Mucosa of descending colon (tissue), 3 donors: ENCODE data around the gene IP6K3. TPM values are rescaled to one million over a fixed set of nuclear protein-coding genes. Genes with fewer than 3 reads are reported as not detected.

Experiments
- ATAC-seq: fragments of 200-7000 bp; cut with Tn5 transposase; one replicate; pipeline ENCODE4 v1.9.1; 2020; ENCODE audit warnings: mild to moderate bottlenecking, moderate library complexity
- DNase-seq, 3 donors: peaks; one replicate each; pipeline ENCODE4 v3.0.0-alpha.2; 2020
- H3K36me3 ChIP-seq: fragments of 200-600 bp; one replicate; pipeline ENCODE4 v1.8.0; 2021; ENCODE audit warnings: low read depth, mild to moderate bottlenecking
- H3K4me1 ChIP-seq: fragments of 200-600 bp; one replicate; pipeline ENCODE4 v1.8.0; 2021; ENCODE audit warnings: low read depth, mild to moderate bottlenecking
- H3K4me3 ChIP-seq: fragments of 200-600 bp; one replicate; pipeline ENCODE4 v1.8.0; 2021; ENCODE audit warnings: mild to moderate bottlenecking
- H3K9me3 ChIP-seq: fragments of 200-600 bp; one replicate; pipeline ENCODE4 v1.8.0; 2021; ENCODE audit warnings: mild to moderate bottlenecking
- CTCF ChIP-seq: fragments of 200-600 bp; IDR thresholded peaks from one replicate; pipeline ENCODE4 v1.8.0; 2022; ENCODE audit warnings: antibody characterized with exemption, mild to moderate bottlenecking
- intact Hi-C, 2 donors: fragments of 100-400 bp; cut with DNase I in 1 of 2; cut with micrococcal nuclease in 1 of 2; formaldehyde crosslinking; loops; one replicate each; pipeline versions ENCODE4 v1.11.0 to v1.11.1; 2022; cut with DNase I, micrococcal nuclease
- total RNA-seq, 3 donors: library from RNA; stranded (reverse); fragmentation: NEBNext Ultra II Directional in 2 of 3; extraction: Animal tissue kit (Norgen Biotek cat#: 25700) in 2 of 3; gene quantifications; one replicate each; pipeline versions ENCODE4 v1.2.1 to v1.2.4, GENCODE V29; 2021 to 2023
- donor health status: DM: no; HTN: no; CAD: no; lungs with moderate emphysema.
- donor health status: DM: no; HTN: no; CAD: no.
- donor health status: DM: no; HTN: yes; CAD: no.

Gene IP6K3
- total RNA-seq, 3 donors from 2014 or later, result 0.67 to 6.8 (median 0.96) TPM

GRCh38 chr6:33724102-33725023, 22.3 kb downstream of the IP6K3 start:
- DNase-seq (no peak), ATAC-seq (no peak)
- Histone ChIP-seq H3K4me3 (no peak overlapping the region), H3K9me3 (no peaks in the 10 kb centered on the region), H3K4me1 (no peaks in the 10 kb centered on the region), H3K36me3 (no peaks in the 10 kb centered on the region)
- TF ChIP-seq CTCF, result no peak
- intact Hi-C loops, result no loop called here

GRCh38 chr6:33723371-33724085, 23.2 kb downstream of the IP6K3 start:
- no peak overlapping the region for H3K4me3 ChIP-seq
- no peak for DNase-seq
- H3K36me3 ChIP-seq, result no peaks in the 10 kb centered on the region
- no peaks in the 10 kb centered on the region for H3K4me1 ChIP-seq
- intact Hi-C loops, result no loop called here
- H3K9me3 ChIP-seq, result no peaks in the 10 kb centered on the region
- TF ChIP-seq CTCF, result no peak
- no peak for ATAC-seq

- ATAC-seq (no peak), DNase-seq (no peak)
- no peaks in the 10 kb centered on the region for H3K36me3 ChIP-seq
- intact Hi-C loops, result no loop called here
- no peak overlapping the region for H3K4me3 ChIP-seq
- H3K4me1 ChIP-seq, result no peaks in the 10 kb centered on the region
- TF ChIP-seq CTCF, result no peak
- H3K9me3 ChIP-seq, result no peaks in the 10 kb centered on the region
These were observed 24.5 kb downstream of the IP6K3 start for GRCh38 chr6:33722103-33722623.

GRCh38 chr6:33721508-33721907, 25.2 kb downstream of the IP6K3 start:
- Histone ChIP-seq H3K4me1 (no peaks in the 10 kb centered on the region), H3K36me3 (no peaks in the 10 kb centered on the region), H3K4me3 (no peak overlapping the region), H3K9me3 (no peaks in the 10 kb centered on the region)
- ATAC-seq (no peak), DNase-seq (no peak)
- intact Hi-C loops, result no loop called here
- TF ChIP-seq CTCF, result no peak

- DNase-seq (no peak), ATAC-seq (peak; percentile 38)
- TF ChIP-seq CTCF, result no peak
- H3K36me3 ChIP-seq, result no peaks in the 10 kb centered on the region
- H3K9me3 ChIP-seq, result no peaks in the 10 kb centered on the region
- no peak overlapping the region for H3K4me3 ChIP-seq
- no peaks in the 10 kb centered on the region for H3K4me1 ChIP-seq
- intact Hi-C loops, result no loop called here
These were observed 25.7 kb downstream of the IP6K3 start for GRCh38 chr6:33720998-33721397.
